Stimulated activated CD4-positive, alpha-beta T cell treated with anti-CD3 and anti-CD28 coated beads, Interleukin-1b, Interleukin-23, amount 100 ng/mL, for 48 hours (primary cell): Measurements from ENCODE around the gene PPIL6.

ENCODE experiments used
- DNase-seq: peaks from one replicate; pipeline ENCODE4 v3.0.0-alpha.2; 2020

PPIL6 gene

GRCh38 chr6:109360791-109361190 lies 79.6 kb downstream of the PPIL6 start:
- DNase-seq: no peak

DNA sequence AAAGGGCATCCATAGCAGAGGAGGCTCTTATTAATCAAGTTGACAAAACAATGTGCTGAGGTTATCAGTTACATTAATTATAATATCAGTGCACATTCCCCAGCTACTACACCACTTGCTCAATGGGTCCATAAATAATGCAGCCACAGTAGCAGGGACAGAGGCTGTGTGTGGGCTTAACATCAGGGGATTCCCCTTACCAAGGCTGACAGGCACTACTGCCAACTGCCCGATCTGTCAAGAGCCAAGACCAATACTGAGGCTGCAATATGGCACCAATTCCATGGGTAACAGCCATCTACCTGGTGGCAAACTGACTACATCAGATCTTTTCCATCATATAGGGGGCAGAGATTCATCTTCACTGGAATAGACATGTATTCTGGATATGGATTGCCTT lies 80.1 kb downstream of the PPIL6 start:
- DNase-seq: no peak

DNA sequence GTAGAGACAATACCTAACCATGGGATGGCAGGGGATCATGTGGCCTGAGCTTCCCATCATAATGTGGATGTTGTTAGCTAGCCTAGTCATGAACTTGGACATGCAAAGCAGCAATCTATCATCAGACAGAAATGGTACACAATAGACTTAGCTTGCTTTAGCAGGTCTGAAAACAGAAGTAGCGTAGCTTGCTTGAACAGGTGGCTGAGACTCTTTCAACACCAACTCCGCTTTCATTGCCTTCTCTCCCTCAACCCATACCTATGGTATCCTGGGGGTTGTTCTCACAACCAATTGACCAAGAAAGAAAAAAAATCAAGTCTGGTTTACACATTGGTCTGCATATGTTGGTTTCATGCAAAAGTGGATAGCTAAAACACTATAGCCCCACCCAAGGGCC lies 81.2 kb downstream of the PPIL6 start:
- DNase-seq: no peak

DNA sequence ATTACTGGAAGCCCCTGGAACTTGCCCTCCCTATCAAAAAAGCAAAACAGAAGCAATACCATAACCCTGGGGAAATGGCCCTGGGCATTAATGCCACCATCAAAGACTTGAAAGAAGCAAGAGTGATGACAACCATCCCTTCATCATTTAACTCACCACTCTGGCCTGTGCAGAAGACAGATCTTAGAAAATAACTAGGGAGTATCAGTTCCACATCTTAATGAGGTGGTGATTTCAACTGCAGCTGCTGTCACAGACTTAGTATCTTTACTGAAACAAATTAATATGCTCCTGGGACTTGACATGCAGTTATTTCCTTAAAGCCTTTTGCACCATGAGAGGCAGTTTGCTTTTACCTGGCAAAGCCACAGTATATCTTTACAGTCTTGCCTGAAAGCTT lies 82.2 kb downstream of the PPIL6 start:
- no peak for DNase-seq

- DNase-seq: no peak
Observed at GRCh38 chr6:109356237-109356636, 84.2 kb downstream of the PPIL6 start.

GRCh38 chr6:109351231-109352130 lies 88.9 kb downstream of the PPIL6 start:
- DNase-seq: no peak

GRCh38 chr6:109349419-109349987 lies 90.9 kb downstream of the PPIL6 start:
- no peak for DNase-seq

GRCh38 chr6:109348226-109348625 lies 92.2 kb downstream of the PPIL6 start:
- no peak for DNase-seq

GRCh38 chr6:109347779-109348178 lies 92.6 kb downstream of the PPIL6 start:
- no peak for DNase-seq

GRCh38 chr6:109345986-109346385 lies 94.4 kb downstream of the PPIL6 start:
- no peak for DNase-seq

DNA sequence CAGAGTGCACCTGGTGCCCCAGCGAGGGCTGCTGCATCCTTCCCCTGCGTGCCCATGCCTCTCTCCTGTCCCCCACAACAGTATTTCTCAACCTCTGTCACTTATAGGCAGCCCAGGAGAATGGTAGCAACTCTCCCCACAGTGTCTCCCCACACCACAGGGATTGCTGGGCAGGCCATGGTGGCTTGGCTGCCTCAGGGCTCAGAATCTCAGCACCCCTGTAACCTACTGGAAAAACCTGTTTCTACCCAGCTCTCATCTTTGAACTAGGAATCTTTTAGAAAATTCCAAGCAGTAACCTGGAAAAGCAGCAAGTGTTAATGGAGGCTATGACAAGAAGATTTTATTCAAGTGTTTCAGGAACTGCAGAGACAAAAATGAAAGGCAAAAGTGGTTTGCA lies 96.2 kb downstream of the PPIL6 start:
- no peak for DNase-seq

- no peak for DNase-seq
Observed at GRCh38 chr6:109343518-109343917, 96.9 kb downstream of the PPIL6 start.

DNA sequence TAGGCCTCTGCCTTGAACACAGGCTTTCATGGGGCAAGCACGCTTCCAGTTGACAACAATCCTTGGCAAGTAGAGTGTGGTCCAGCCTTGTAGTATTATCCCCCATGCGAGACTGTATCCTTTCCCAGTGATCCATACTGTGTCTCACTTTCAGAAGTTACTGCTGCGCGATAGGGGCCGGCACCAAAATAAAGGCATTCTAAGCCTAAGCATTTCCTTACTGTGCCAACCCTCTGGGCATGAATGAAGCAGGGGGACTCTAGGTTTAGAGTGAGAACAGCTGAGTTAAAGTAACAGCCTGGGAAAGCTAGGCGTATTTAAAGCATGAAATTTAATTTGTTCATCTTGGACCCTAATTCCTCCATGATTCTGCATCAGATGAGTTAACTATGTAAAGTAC lies 97.5 kb downstream of the PPIL6 start:
- DNase-seq: no peak

- no peak for DNase-seq
Observed at GRCh38 chr6:109342506-109342905, 97.9 kb downstream of the PPIL6 start.

DNA sequence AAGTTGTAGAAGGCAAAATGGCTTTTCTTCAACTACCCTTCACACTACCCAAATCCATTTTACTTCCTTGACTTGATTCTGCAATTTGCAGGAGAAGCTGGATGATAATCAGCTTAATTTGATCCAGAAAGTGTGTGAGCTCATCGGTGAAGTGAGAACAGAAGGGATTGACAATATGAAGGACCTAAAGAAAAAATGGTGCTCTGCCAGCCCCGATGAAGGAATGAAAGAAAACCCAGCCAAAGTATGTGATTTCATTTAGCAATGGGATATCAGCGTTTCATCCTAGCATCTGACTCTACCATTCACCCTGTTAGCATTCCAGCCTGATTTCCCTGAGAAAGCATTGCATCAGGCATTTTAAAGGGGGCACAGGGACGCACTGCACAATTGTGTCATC lies 99.6 kb downstream of the PPIL6 start:
- DNase-seq: no peak
